DND-41 (cell line): ENCODE results near the gene MCU.

Experiments
- ATAC-seq: fragments of 200-7000 bp; cut with Tn5 transposase; 3 replicates; pipeline ENCODE4 v1.9.1; 2021; ENCODE audit warnings: low read depth; ENCODE audit not compliant: insufficient read depth
- DNase-seq: peaks from one replicate; pipeline ENCODE4 v3.0.0-alpha.2; 2020
- H2AFZ ChIP-seq: 2 replicates; pipeline ENCODE4 v1.6.0; 2012; ENCODE audit warnings: low read depth, low read length
- H3K27ac ChIP-seq: 2 replicates; pipeline ENCODE4 v1.5.1; 2012; ENCODE audit warnings: low read length, inconsistent platforms
- H3K27me3 ChIP-seq: fragments of 200-600 bp; sonication (generic); 2 replicates; pipeline ENCODE4 v1.6.0; 2012; ENCODE audit warnings: low read length, mild to moderate bottlenecking, inconsistent platforms; ENCODE audit not compliant: insufficient read depth, poor library complexity
- H3K36me3 ChIP-seq: 2 replicates; pipeline ENCODE4 v1.5.1; 2012; ENCODE audit warnings: low read length, inconsistent platforms; ENCODE audit not compliant: insufficient read depth
- H3K4me1 ChIP-seq: 2 replicates; pipeline ENCODE4 v1.5.1; 2012; ENCODE audit warnings: mild to moderate bottlenecking, low read length; ENCODE audit not compliant: insufficient read depth
- H3K4me2 ChIP-seq: 2 replicates; pipeline ENCODE4 v1.6.0; 2012; ENCODE audit warnings: mild to moderate bottlenecking, moderate library complexity, low read length, inconsistent platforms; ENCODE audit not compliant: insufficient read depth
- H3K4me3 ChIP-seq, 2 experiments: fragments of 200-600 bp in 1 of 2; shearing (Covaris generic) in 1 of 2; 2 replicates each; pipeline ENCODE4 v1.5.1; 2012 to 2016; ENCODE audit warnings: inconsistent platforms in 2 of 2, low read length in 2 of 2, mild to moderate bottlenecking in 2 of 2, low read depth in 1 of 2, moderate library complexity in 1 of 2
- H3K79me2 ChIP-seq: 2 replicates; pipeline ENCODE4 v1.6.0; 2012; ENCODE audit warnings: low read length, inconsistent platforms; ENCODE audit not compliant: insufficient read depth
- H3K9ac ChIP-seq: 2 replicates; pipeline ENCODE4 v1.6.0; 2012; ENCODE audit warnings: low read depth, mild to moderate bottlenecking, inconsistent platforms, low read length, moderate library complexity
- H3K9me3 ChIP-seq: 2 replicates; pipeline ENCODE4 v1.5.1; 2012; ENCODE audit warnings: low read length, moderate library complexity, mild to moderate bottlenecking, inconsistent platforms; ENCODE audit not compliant: insufficient read depth, severe bottlenecking
- H4K20me1 ChIP-seq: 2 replicates; pipeline ENCODE4 v1.6.0; 2012; ENCODE audit warnings: low read length; ENCODE audit not compliant: insufficient read depth
- EZH2 ChIP-seq: IDR thresholded peaks from 3 replicates; pipeline ENCODE4 v1.6.1; 2012; ENCODE audit warnings: borderline replicate concordance, low read depth, mild to moderate bottlenecking, moderate library complexity, low read length, inconsistent platforms; ENCODE audit not compliant: severe bottlenecking
- TF ChIP-seq, protein P1 (sequence below): IDR thresholded peaks from 2 replicates; pipeline ENCODE4 v1.5.1; 2012; ENCODE audit warnings: borderline replicate concordance, low read length, moderate library complexity, mild to moderate bottlenecking; ENCODE audit not compliant: poor library complexity, severe bottlenecking; ENCODE audit errors: extremely low read depth

MCU gene

GRCh38 chr10:72889391-72889831, 197.5 kb downstream of the MCU start:
- TF ChIP-seq EZH2: no peak
- TF ChIP-seq, protein P1, sequence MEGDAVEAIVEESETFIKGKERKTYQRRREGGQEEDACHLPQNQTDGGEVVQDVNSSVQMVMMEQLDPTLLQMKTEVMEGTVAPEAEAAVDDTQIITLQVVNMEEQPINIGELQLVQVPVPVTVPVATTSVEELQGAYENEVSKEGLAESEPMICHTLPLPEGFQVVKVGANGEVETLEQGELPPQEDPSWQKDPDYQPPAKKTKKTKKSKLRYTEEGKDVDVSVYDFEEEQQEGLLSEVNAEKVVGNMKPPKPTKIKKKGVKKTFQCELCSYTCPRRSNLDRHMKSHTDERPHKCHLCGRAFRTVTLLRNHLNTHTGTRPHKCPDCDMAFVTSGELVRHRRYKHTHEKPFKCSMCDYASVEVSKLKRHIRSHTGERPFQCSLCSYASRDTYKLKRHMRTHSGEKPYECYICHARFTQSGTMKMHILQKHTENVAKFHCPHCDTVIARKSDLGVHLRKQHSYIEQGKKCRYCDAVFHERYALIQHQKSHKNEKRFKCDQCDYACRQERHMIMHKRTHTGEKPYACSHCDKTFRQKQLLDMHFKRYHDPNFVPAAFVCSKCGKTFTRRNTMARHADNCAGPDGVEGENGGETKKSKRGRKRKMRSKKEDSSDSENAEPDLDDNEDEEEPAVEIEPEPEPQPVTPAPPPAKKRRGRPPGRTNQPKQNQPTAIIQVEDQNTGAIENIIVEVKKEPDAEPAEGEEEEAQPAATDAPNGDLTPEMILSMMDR: no peak
- no peak for ATAC-seq

GRCh38 chr10:72890086-72890485, 198.1 kb downstream of the MCU start:
- Histone ChIP-seq H3K9ac (no peak overlapping the region), H3K9me3 (no peaks in the 10 kb centered on the region), H3K79me2 (no peaks in the 10 kb centered on the region), H4K20me1 (no peaks in the 10 kb centered on the region), H3K4me1 (no peaks in the 10 kb centered on the region), H2AFZ (no peak overlapping the region), H3K4me3 (no peak overlapping the region), H3K4me2 (no peak overlapping the region), H3K27me3 (no peaks in the 10 kb centered on the region), H3K36me3 (peaks cover 21% of the 10 kb centered on the region; the same call in 1 of the 2 replicates), H3K27ac (no peak overlapping the region)
- no peak for TF ChIP-seq EZH2
- TF ChIP-seq, protein P1: no peak
- ATAC-seq: no peak
- no peak for DNase-seq

More at GRCh38 chr10:72889391-72889831, 197.5 kb downstream of the MCU start:
- Histone ChIP-seq H4K20me1 (no peaks in the 10 kb centered on the region), H3K79me2 (no peaks in the 10 kb centered on the region), H3K9ac (no peak overlapping the region), H3K4me1 (no peaks in the 10 kb centered on the region), H3K9me3 (no peaks in the 10 kb centered on the region), H3K27ac (no peak overlapping the region), H2AFZ (no peak overlapping the region), H3K36me3 (peaks cover 24% of the 10 kb centered on the region; the same call in 1 of the 2 replicates), H3K4me3 (no peak overlapping the region), H3K4me2 (no peak overlapping the region), H3K27me3 (no peaks in the 10 kb centered on the region)
- no peak for DNase-seq

DNA sequence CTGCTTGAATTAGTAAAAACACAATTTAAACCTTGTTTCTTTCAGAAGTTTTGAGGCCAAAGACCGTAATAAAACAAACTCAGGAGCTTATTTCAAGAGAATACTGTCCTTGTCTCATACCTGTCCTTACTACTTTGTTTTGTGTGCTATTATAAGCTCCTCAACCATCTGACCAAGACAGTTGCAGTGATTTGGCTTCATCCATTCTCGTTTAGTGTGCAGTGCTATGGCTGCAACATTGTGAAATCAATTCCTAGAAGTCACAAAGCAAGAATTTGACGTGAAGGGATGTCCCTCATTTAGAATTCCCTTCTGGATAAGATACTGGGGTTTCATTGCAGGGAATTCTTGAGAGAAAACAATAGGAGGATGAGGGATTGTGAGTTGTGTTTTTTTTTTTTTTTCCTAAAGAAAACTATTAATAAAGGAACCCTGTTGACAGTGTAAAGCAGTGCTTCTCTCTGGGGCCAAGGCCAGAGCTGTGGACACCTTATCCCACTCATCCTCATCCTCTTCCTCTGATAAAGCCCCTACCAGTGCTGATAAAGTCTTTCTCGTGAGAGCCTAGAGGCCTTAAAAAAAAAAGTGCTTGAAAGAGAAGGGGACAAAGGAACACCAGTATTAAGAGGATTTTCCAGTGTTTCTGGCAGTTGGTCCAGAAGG, 201.3 kb downstream of the MCU start, which contains the start of gene OIT3:
TSS of gene OIT3 (plus strand) at position 604 of the 663 bp plus-strand sequence. CDS start 60 bp downstream, outside the sequence.
- Histone ChIP-seq H4K20me1 (no peaks in the 10 kb centered on the region), H3K4me1 (no peaks in the 10 kb centered on the region), H3K4me2 (no peak within 1 kb of the TSS), H3K36me3 (0 out of 2 replicates have a peak, but pooled peaks cover 2% of the 10 kb centered on the region), H3K79me2 (no peaks in the 10 kb centered on the region), H3K9me3 (no peaks in the 10 kb centered on the region), H3K27me3 (no peaks in the 10 kb centered on the region), H3K9ac (no peak within 1 kb of the TSS), H3K4me3 (no peak within 1 kb of the TSS), H2AFZ (no peak within 1 kb of the TSS), H3K27ac (no peak within 1 kb of the TSS)
- ATAC-seq: no peak
- DNase-seq: no peak
- TF ChIP-seq, protein P1: no peak
- TF ChIP-seq EZH2: no peak
